ENCODE data around the gene CSE1L.

- TF ChIP-seq, protein P1, sequence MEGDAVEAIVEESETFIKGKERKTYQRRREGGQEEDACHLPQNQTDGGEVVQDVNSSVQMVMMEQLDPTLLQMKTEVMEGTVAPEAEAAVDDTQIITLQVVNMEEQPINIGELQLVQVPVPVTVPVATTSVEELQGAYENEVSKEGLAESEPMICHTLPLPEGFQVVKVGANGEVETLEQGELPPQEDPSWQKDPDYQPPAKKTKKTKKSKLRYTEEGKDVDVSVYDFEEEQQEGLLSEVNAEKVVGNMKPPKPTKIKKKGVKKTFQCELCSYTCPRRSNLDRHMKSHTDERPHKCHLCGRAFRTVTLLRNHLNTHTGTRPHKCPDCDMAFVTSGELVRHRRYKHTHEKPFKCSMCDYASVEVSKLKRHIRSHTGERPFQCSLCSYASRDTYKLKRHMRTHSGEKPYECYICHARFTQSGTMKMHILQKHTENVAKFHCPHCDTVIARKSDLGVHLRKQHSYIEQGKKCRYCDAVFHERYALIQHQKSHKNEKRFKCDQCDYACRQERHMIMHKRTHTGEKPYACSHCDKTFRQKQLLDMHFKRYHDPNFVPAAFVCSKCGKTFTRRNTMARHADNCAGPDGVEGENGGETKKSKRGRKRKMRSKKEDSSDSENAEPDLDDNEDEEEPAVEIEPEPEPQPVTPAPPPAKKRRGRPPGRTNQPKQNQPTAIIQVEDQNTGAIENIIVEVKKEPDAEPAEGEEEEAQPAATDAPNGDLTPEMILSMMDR (IDR thresholded peaks at IDR 0.05), result no peak
- no peak for TF ChIP-seq ZFX (IDR thresholded peaks at IDR 0.05; ENCODE audit: borderline replicate concordance)
Measured at GRCh38 chr20:49122920-49123319, 76.8 kb downstream of the CSE1L start.
